DOHH2 (cell line): ENCODE data around the gene ACTL6B.
A peak's percentile ranks its signal among the peaks of the same experiment; 100 is the strongest.

Experiments
- H3F3A ChIP-seq: fragments of 200-600 bp; sonication (generic), shearing (Covaris generic); 2 replicates; pipeline ENCODE4 v1.6.0; 2016; ENCODE audit warnings: antibody characterized with exemption, mild to moderate bottlenecking; ENCODE audit not compliant: control insufficient read depth, insufficient read depth
- H3K27ac ChIP-seq: fragments of 200-600 bp; sonication (generic); 2 replicates; pipeline ENCODE4 v1.5.1; 2014; ENCODE audit warnings: low read depth, mild to moderate bottlenecking, low read length, moderate library complexity
- H3K27me3 ChIP-seq: fragments of 200-600 bp; sonication (generic); 2 replicates; pipeline ENCODE4 v1.6.1; 2014; ENCODE audit warnings: mild to moderate bottlenecking, low read length, mixed read lengths; ENCODE audit not compliant: control insufficient read depth
- H3K36me3 ChIP-seq: fragments of 200-600 bp; sonication (generic); 2 replicates; pipeline ENCODE4 v1.6.1; 2014; ENCODE audit warnings: mild to moderate bottlenecking, low read length, moderate library complexity, mixed read lengths; ENCODE audit not compliant: control insufficient read depth
- H3K4me1 ChIP-seq: fragments of 200-600 bp; sonication (generic); 2 replicates; pipeline ENCODE4 v1.6.1; 2014; ENCODE audit warnings: mild to moderate bottlenecking, low read length, mixed read lengths; ENCODE audit not compliant: control insufficient read depth
- H3K4me2 ChIP-seq: fragments of 200-600 bp; sonication (generic); 2 replicates; pipeline ENCODE4 v1.6.0; 2014; ENCODE audit warnings: mild to moderate bottlenecking, low read length, moderate library complexity
- H3K4me3 ChIP-seq: fragments of 200-600 bp; sonication (generic); 2 replicates; pipeline ENCODE4 v1.5.1; 2014; ENCODE audit warnings: mild to moderate bottlenecking, low read length, mixed read lengths
- H3K79me2 ChIP-seq: fragments of 200-600 bp; sonication (generic); 2 replicates; pipeline ENCODE4 v1.6.1; 2014; ENCODE audit warnings: mild to moderate bottlenecking, low read length, mixed read lengths; ENCODE audit not compliant: control insufficient read depth
- H3K9me2 ChIP-seq: fragments of 200-600 bp; sonication (generic); replicated peaks from 2 replicates; pipeline ENCODE4 v1.6.1; 2014; ENCODE audit warnings: mild to moderate bottlenecking, low read length, mixed read lengths; ENCODE audit not compliant: control insufficient read depth
- H3K9me3 ChIP-seq: fragments of 200-600 bp; sonication (generic); 2 replicates; pipeline ENCODE4 v1.6.1; 2014; ENCODE audit warnings: antibody characterized with exemption, low read length, mixed read lengths; ENCODE audit not compliant: control insufficient read depth, insufficient read depth
- H4K20me1 ChIP-seq: fragments of 200-600 bp; sonication (generic); 2 replicates; pipeline ENCODE4 v1.6.0; 2014; ENCODE audit warnings: low read depth, mild to moderate bottlenecking, antibody characterized with exemption, low read length, moderate library complexity; ENCODE audit not compliant: control insufficient read depth, insufficient read depth
- EZH2phosphoT487 ChIP-seq: fragments of 200-600 bp; sonication (generic); IDR thresholded peaks from 2 replicates; pipeline ENCODE4 v1.6.1; 2017; ENCODE audit warnings: borderline replicate concordance, mild to moderate bottlenecking, antibody characterized with exemption, low read length, moderate library complexity, mixed read lengths
- TF ChIP-seq, protein P1 (sequence below): fragments of 200-600 bp; sonication (generic); IDR thresholded peaks from one replicate; pipeline ENCODE4 v1.5.1; 2014; ENCODE audit warnings: antibody characterized with exemption, mild to moderate bottlenecking, low read depth, low read length; ENCODE audit not compliant: poor library complexity, severe bottlenecking

The ACTL6B gene

DNA sequence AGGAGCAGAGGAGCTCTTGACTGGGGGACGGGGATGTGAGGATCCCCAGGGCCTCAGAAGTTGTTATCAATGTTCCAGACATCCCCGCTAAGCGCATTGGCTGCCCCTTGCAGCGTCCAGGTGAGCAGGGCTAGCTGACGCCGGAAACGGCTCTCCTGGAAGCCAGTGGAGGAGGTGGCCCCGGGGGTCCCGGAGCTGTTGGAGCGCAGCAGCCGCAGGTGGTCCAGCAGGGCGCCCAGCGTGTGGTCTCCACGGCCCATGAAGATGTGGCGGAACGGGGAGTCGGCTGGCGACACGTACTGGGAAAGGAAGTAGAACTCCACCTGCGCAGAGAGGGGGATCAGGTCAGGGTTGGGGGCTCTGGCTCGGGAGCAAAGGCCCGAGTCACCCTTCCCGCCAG, 35.4 kb downstream of the ACTL6B start:
- Histone ChIP-seq H3K9me3 (no peaks in the 10 kb centered on the region), H3K9me2 (no peaks in the 10 kb centered on the region), H3K36me3 (no peaks in the 10 kb centered on the region), H3F3A (peaks cover 4% of the 10 kb centered on the region; the same call in 1 of the 2 replicates), H3K4me3 (no peak overlapping the region), H3K79me2 (no peaks in the 10 kb centered on the region), H3K4me2 (no peak overlapping the region), H4K20me1 (no peaks in the 10 kb centered on the region), H3K27ac (no peak overlapping the region), H3K4me1 (no peaks in the 10 kb centered on the region), H3K27me3 (peaks cover 22% of the 10 kb centered on the region)
- TF ChIP-seq, protein P1, sequence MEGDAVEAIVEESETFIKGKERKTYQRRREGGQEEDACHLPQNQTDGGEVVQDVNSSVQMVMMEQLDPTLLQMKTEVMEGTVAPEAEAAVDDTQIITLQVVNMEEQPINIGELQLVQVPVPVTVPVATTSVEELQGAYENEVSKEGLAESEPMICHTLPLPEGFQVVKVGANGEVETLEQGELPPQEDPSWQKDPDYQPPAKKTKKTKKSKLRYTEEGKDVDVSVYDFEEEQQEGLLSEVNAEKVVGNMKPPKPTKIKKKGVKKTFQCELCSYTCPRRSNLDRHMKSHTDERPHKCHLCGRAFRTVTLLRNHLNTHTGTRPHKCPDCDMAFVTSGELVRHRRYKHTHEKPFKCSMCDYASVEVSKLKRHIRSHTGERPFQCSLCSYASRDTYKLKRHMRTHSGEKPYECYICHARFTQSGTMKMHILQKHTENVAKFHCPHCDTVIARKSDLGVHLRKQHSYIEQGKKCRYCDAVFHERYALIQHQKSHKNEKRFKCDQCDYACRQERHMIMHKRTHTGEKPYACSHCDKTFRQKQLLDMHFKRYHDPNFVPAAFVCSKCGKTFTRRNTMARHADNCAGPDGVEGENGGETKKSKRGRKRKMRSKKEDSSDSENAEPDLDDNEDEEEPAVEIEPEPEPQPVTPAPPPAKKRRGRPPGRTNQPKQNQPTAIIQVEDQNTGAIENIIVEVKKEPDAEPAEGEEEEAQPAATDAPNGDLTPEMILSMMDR: no peak
- TF ChIP-seq EZH2phosphoT487: no peak

DNA sequence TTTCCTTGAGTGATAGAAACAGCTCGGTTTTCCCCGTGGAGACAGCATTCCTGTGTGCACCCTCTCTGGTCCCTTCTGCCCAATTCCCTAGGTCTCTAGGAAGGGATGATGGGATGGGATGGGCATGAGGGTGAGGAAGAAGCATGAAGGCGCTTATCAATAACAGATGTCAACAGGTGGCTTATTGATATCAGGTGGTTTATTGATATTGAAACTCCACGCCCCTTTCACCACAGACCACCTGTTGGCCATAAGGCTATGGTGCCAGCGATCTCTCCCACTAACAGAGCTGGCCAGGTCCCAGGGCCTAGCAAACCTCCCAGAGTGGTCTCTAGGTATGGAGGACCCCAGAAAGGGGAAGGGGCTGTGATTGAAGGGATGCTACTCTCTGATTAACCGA, 36.0 kb downstream of the ACTL6B start:
- Histone ChIP-seq H3K27me3 (peaks cover 22% of the 10 kb centered on the region), H4K20me1 (no peaks in the 10 kb centered on the region), H3K79me2 (no peaks in the 10 kb centered on the region), H3K4me1 (no peaks in the 10 kb centered on the region), H3K27ac (no peak overlapping the region), H3F3A (peaks cover 4% of the 10 kb centered on the region; the same call in 1 of the 2 replicates), H3K4me3 (no peak overlapping the region), H3K4me2 (no peak overlapping the region), H3K9me3 (no peaks in the 10 kb centered on the region), H3K36me3 (no peaks in the 10 kb centered on the region), H3K9me2 (no peaks in the 10 kb centered on the region)
- no peak for TF ChIP-seq EZH2phosphoT487

DNA sequence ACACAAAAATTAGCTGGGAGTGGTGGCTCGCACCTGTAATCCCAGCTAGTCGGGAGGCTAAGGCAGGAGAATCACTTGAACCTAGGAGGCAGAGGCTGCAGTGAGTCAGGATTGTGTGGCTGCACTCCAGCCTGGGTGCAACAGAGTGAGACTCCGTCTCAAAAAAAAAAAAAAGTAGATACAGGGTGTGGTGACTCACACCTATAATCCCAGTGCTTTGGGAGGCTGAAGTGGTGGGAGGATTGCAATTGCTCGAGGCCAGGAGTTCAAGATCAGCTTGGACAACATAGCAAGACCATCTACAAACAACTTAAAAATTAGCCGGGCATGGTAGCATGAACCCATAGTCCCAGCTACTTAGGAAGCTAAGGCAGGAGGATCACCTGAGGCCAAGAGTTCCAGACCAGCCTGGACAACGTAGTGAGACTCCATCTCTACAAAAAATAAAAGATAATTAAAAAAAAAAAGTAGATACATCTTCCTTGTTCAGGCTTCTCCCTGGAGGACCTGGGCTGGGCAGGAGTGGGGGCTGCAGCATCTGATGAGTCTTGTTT, 41.9 kb downstream of the ACTL6B start:
- H3K9me2 ChIP-seq: no peaks in the 10 kb centered on the region
- H3K27me3 ChIP-seq: peaks cover 28% of the 10 kb centered on the region
- H3K27ac ChIP-seq: no peak overlapping the region
- H4K20me1 ChIP-seq: no peaks in the 10 kb centered on the region
- no peak overlapping the region for H3K4me3 ChIP-seq
- TF ChIP-seq EZH2phosphoT487: no peak
- TF ChIP-seq, protein P1: no peak
- peaks cover 6% of the 10 kb centered on the region for H3F3A ChIP-seq
- no peak overlapping the region for H3K4me2 ChIP-seq
- peaks cover 11% of the 10 kb centered on the region for H3K4me1 ChIP-seq
- H3K79me2 ChIP-seq: no peaks in the 10 kb centered on the region
- H3K9me3 ChIP-seq: no peaks in the 10 kb centered on the region
- H3K36me3 ChIP-seq: no peaks in the 10 kb centered on the region

DNA sequence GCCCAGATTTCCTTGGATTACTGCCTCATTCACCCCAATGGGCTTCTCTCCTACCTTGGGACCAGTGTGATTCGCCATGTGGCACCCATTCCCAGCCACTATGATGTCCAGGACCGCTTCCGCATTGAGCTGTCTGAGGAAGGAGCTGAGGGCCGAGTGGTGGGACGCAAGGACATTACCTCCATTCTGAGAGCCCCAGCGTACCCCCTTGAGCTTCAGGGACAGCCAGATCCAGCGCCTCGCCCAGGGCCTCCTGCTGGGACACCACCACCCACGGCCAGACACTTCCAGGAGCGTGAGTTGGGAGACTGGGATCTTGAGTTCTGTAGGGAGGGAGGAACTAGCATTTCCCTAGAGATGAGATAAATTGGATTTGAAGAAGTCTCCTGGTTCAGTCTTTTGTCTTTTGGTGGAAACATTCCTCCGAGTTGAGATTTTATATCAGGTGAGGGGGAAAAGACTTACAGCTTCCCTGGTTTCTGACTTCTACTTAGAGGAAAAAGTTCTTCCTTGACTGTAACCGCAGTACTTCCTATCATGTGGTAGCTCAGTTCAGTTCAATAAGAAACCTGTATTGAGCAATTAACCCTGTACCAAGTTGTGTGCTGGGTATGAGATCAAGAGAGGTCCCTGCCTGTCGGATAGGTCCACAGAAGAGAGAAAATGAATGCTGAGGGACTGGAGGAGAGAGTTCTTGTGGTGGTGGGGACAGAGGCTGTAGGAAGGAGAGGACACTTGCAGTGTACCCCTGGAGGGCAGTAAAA, 42.7 kb downstream of the ACTL6B start:
- Histone ChIP-seq H3K4me1 (peaks cover 11% of the 10 kb centered on the region), H3K9me2 (no peaks in the 10 kb centered on the region), H3K4me2 (peak overlapping the region; percentile 81), H3K27me3 (peaks cover 28% of the 10 kb centered on the region), H4K20me1 (no peaks in the 10 kb centered on the region), H3K36me3 (no peaks in the 10 kb centered on the region), H3K4me3 (peak overlapping the region; percentile 76; the same call in 1 of the 2 replicates), H3F3A (peaks cover 6% of the 10 kb centered on the region), H3K79me2 (no peaks in the 10 kb centered on the region), H3K27ac (no peak overlapping the region), H3K9me3 (no peaks in the 10 kb centered on the region)
- TF ChIP-seq, protein P1: no peak
- TF ChIP-seq EZH2phosphoT487: no peak
